Umbilical cord (tissue), 2 donors: Measurements from ENCODE around the gene TRUB2. TPM values are rescaled to one million over a fixed set of nuclear protein-coding genes. Genes with fewer than 3 reads are reported as not detected.
A peak's percentile ranks its signal among the peaks of the same experiment; 100 is the strongest.

Source experiments
- DNase-seq: peaks from one replicate; pipeline ENCODE4 v3.0.0-alpha.2; 2015; ENCODE audit warnings: low spot score
- total RNA-seq: library from RNA; depleted of rRNA; stranded (reverse); fragments of >200 nt; gene quantifications from one replicate; pipeline ENCODE4 v1.2.3, GENCODE V29; 2014; ENCODE audit warnings: low replicate concordance; ENCODE audit not compliant: insufficient read depth

Gene TRUB2
- total RNA-seq, 1 donor from 2014 or later = 8.4 TPM

DNA sequence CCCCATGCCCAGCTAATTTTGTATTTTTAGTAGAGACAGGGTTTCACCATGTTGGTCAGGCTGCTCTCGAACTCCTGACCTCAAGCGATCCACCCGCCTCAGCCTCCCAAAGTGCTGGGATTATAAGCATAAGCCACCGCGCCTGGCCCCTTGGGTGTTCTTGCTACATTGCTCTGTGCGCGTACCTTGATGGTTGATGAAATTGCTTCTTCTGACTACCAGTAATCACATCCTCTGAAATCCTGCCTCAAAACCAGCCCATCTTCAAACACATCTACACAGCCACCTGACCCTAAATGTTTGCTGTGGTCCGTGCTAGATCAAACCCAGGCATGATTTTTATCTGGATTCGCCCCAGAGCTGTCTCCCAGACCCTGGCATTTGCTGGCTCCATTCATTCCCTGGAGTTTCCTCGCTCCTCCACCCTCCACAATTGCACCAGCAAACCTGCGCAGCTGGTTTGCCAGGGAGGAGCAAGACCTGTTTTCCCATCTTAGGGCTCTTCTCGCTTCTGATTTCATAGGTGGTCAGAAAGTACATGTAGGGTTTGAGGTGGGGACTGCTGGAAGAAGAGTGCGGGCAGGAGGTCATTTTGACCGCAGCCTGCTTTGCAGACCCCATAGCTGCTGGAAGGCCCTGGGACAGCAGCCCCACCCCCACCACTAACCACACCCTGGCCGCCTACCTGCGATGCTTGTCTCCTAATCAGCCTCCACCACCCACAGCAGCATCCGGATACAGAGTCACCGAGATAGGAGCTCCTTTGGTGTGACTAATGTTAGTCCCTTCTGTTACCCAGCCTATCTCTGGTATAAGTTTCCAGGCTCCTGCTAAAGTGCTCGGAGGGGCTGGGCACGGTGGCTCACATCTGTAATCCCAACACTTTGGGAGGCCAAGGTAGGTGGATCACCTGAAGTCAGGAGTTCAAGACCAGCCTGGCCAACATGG is 23.4 kb downstream of the TRUB2 start:
- no peak for DNase-seq

DNA sequence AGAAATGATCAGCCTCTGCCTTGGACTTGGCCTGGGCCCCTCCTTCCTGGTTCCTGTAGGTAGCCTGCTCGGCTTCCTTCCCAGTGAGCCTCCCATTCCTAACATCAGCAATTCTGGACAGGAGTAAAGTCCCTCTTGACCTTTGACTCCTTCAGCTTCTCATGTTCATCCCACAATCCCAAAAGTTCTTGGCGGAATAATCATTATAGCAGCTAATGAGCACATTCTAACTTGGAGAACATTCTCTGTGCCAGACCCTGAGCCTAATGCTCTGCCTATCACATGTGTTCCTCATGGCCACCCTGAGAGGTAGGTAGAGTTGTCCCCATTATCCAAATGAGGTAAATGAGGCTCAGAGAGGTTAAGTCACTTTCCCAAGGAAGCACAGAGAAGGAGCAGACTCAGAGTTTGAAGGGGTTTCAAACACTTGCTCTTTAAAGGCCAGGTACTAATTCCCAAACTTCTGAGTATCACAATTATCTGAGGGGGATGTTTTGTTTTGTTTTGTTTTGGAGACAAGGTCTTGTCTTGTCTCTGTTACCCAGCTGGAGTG is 24.9 kb downstream of the TRUB2 start:
- DNase-seq = no peak

DNA sequence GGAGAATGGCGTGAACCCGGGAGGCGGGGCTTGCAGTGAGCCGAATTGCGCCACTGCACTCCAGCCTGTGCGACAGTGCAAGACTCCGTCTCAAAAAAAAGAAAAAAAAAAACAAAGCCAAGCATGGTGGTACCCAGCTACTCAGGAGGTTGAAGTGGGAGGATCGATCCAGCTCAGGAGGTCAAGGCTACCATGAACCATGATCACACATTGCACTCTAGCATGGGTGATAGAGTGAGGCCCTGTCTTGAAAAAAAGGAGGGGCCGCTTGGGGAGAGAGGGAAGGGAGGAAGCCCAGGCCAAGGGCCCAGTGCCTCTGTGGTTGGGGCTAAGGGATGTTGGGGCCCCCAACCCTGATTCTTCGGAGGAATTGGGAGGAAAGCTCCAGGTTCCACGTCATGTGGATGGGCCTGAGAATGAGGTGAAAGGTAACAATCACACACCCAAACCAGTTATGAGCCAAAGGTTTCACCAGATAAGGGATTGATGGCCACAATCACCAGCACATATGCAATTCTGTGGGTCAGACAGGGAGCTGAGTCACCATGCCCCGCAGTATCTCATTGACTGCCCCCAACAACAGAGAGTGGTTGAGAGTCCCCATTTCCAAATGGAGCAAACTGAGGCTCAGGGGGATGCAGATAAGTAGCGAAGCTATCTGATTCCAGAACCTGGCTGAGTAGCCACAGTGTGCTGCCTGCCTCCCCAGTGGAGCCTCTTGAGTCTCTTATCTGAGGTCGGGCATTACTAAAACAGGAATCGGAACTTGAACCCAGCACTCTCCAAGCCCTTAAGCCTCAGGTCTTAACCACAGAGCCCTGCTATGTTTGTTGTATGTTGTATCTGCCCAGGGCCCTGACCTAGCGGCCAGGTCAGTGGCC is 25.7 kb downstream of the TRUB2 start:
- DNase-seq = no peak

DNA sequence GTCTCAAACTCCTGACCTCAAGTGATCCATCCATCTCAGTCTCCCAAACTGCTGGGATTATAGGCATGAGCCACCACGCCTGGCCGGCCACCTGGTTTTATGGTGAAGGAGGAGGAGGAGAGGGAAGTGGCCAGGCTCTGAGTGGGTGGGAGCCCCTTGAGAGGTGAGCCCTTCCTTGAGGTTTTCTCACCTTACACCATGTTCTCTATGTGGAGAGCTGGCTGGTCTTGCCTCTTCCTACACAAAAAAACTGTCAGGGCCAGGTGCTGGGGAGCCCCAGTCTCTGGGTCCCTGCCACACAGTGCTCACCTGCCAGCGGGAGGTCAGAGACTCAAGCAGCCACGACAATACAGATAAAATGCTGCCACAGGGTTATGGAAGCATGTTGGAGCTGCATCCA is 28.1 kb downstream of the TRUB2 start:
- DNase-seq = no peak

DNA sequence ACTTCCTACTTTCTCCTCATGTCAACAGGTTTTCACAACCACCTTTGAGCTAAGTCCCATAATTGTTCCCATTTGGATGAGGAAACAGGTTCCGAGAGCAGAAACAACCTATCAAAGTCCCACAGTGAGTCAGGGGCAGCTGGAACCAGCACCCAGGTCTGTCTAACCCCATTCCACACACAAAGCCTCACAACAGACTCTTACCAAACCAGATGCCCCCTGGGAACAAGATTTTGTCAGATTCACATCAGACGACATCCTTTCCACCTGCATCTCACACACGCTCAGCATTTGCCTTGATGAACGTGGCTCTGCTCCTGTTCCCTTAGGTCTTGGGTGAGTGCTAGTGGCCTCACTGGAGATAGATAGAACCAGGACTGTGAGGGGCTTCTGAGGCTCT is 29.2 kb downstream of the TRUB2 start:
- no peak for DNase-seq

DNA sequence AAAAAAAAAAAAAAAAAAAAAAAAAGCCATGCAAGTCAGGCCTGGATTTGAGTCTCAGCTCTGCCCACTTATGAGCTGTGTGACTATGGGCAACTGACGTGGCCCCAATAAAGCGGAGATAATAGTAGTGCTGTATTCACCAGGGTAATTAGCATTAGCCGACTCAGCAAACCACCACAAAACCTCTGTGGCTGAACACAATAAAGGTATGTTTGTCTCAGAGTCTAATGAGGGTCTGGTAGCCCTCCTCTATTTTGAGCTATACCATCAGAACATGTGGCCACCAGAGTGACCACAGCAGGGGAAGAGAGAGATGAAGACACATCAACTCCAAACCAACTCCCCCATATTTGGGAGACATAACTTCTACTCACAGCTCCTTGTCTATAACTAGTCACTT is 30.2 kb downstream of the TRUB2 start:
- no peak for DNase-seq

DNA sequence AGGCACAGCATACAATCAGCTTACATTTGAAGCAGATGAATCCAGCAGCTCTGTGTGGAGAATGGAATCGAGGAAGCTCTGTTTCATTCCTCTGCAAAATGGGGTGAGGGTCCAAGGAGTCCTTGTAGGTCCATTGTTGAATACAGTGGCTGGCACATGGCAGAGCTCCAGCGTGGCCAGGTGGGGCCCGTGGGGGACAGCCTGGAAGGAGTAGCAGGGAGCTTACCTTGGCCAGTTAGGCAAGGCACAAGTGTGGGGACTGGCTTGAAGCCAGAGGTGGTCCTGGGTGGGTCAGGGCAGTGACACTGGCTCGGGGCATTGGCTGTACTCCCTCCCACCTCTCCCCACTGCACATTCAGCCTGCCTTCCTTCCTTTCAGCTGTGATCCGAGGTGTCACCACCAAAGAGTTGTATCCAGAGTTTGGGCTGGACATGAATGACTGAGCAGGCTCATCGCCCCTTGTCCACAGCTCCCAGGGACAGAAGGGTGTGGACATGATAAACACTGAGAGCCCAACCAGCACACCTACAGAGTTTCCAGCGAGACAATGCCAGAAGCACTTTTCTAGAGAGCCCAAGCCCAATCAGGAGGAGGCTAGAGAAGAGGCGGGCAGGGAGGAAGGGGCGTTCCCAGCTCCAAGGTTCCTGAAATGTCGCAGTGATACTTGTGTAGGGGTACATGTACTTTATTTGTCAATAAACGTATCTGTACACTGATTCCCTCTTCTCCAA is 33.8 kb downstream of the TRUB2 start:
- DNase-seq = no peak

DNA sequence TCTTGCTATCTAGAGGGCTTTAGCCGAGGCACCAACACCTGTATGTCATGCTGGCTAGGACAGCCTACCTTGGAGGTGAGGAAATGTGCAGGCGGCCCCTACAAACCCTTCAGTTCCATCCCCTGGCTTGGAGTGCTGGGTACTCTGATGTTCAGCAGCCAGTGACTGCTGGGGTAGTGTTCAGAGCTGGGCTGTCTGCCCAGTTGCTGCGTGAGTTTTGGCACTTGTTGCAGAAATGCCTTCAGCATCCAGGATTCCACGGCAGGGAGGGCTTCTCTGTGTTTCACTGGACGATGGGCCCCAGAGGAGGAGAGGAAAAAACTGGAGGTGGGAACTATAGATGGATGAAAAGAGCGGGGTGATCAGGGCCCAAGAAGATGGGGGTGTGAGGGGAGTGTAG is 35.8 kb downstream of the TRUB2 start:
- peak; percentile 86 for DNase-seq

DNA sequence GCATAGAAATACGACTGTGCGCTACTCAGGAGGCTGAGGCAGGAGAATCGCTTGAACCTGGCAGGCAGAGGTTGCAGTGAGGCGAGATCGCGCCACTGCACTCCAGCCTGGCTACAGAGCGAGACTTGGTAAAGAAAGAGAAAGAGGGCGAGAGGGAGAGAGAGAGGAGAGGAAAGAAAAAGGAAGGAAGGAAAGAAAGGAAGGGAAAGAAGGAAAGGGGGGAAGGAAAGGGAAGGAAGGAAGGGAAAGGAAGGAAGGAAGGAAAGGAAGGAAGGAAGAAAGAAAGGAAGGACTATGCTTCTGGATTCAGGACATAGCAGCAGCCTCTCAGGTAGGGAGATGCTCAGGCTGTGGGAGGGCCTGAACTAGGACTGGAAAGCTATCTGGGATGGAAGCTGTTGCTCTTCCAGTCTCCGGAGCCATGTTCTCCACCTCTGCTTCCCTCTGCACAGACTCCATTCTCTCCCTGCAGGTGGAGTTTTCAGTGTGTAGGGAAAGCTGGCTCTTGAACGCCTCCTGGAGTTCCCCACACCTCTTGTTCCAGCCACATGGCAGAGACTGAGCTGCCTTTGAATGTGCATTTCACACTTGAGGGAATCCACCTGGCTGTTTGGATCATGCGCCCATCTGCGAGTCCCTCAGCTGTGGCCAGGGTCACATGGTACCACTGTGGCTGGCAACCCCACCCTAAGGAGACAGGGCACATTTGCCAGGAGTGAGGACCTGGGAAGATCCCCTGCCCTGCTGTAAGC is 37.0 kb downstream of the TRUB2 start:
- no peak for DNase-seq

DNA sequence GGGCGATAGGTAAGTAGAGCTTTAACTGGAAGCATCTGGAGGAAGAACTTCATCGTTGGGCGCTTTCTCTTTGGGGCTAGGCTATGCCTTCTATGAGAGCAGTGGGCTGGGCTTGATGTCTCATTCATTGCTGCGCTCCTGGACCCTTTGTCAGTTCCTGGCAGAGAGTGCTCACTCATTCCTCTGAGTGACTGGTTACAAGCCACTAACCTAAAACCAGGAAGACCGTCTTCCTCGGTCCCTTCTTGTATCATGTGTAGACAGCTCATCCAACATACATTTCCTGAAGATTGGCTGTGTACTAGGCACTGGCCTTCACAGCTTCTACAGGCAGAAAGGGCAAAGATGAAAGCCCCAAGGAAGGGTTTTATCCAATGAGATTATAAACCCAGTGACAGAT is 39.7 kb downstream of the TRUB2 start:
- no peak for DNase-seq

DNA sequence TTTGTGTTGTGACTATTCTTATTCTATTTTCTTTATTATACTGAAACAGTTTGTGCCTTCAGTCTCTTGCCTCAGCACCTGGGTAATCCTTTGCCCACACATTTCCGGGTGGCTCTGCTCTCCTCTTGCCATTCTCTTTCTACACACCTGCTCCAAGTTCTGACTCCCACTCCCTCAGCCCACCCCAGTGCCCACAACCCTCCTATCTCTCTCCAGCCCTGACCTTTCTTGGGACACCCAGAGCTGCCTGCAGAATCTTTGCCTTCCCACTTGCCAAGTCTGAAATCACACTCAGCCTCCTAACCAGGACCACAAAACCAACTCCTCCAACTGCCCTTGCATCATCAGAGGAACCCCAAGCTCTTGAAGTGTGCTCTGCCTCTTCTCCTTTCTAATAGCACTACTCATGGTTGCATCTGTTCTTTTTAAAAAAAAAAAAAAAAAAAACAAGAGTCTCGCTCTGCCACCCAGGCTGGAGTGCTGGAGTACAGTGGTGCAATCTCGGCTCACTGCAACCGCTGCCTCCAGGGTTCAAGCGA is 42.1 kb downstream of the TRUB2 start:
- no peak for DNase-seq

DNA sequence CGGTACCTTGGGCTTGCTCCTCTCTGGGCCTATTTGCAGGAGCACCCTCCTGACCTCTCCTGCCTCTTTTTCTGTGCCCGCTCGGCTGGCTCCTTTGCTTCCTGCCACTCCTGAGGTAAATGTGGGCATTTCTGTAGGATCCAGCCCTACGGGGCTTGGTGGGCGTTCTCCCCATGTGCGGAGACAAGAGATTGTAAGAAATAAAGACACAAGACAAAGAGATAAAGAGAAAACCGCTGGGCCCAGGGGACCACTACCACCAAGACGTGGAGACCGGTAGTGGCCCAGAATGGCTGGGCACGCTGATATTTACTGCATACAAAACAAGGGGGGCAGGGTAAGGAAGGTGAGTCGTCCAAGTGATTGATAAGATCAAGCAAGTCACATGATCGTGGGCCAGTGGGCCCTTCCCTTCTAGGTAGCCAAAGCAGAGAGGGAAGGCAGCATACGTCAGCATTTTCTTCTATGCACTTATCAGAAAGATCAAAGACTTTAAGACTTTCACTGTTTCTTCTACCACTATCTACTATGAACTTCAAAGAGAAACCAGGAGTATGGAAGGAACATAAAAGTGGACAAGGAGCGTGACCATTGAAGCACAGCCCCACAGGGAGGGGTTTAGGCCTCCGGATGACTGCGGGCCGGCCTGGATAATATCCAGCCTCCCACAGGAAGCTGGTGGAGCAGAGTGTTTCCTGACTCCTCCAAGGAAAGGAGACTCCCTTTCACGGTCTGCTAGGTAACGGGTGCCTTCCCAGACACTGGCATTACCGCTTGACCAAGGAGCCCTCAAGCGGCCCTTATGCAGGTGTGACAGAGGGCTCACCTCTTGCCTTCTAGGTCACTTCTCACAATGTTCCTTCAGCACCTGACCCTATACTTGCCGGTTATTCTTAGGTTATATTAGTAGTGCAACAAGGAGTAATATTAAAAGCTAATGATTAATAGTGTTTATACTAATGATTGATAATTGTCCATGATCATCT is 42.9 kb downstream of the TRUB2 start:
- DNase-seq = peak; percentile 35

DNA sequence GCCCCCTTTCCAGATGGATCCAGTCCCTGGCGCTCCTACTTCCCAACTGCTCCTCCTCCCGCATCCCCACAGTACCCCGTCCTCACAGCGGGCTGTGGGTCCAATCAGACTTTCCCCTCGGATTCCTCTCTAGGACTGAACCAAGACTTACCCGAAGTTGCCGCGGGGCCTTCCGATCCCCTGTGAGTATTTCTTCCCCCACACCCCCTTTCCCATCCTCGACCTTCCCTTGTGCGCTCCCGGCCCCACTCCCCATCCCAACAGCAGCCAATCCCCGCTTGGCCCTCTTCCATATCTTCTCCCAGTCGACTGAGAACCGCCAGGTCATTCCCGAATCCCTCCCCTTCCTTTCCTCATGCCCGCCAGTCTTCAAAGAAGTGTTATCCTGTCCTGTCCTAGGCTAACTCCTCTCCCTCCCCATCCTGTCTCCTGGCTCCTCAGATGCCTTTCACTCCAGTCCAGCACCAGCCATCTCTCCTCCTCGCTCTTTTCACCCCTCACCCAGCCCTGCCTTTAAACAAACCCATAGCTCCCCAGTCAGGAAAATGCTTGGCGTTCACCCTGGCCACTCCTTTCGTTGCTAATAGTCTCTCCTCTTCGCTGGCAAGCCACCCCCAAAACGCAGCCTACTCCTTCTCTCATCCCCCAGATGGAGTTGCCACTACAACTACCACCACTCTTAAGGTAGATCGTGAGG is 45.5 kb downstream of the TRUB2 start:
- DNase-seq = peak; percentile 64

DNA sequence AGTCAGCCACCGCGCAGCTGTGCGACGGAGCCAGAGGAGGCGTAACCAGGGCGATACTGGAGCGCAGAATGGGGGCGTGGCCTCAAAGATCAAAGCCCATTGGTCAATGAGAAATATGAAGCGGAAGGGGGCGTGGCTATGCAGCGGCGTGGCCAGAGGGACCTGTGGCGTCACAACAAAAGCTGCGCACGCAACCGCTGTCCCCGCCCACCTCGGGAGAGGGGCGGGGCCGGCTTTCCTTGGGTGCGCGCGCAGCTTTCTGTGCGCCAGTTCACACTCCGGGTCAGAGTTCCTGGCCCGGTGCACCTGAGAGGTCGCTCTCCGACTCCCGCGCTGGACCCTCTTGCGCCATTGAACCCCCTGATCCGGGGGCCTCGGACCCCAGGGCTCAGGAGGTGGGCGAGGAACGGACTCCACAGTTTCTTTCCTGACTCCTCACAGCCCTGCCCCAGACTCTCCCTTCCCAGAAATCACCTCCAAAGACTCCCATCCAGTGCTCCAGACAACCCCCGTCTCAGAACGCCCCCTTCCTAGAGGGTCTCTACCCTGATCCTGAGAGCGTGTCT is 46.2 kb downstream of the TRUB2 start, which contains the start of gene SWI5:
SWI5 (plus strand) TSS at position 269 of the 566 bp plus-strand sequence.
- DNase-seq = peak; percentile 100

DNA sequence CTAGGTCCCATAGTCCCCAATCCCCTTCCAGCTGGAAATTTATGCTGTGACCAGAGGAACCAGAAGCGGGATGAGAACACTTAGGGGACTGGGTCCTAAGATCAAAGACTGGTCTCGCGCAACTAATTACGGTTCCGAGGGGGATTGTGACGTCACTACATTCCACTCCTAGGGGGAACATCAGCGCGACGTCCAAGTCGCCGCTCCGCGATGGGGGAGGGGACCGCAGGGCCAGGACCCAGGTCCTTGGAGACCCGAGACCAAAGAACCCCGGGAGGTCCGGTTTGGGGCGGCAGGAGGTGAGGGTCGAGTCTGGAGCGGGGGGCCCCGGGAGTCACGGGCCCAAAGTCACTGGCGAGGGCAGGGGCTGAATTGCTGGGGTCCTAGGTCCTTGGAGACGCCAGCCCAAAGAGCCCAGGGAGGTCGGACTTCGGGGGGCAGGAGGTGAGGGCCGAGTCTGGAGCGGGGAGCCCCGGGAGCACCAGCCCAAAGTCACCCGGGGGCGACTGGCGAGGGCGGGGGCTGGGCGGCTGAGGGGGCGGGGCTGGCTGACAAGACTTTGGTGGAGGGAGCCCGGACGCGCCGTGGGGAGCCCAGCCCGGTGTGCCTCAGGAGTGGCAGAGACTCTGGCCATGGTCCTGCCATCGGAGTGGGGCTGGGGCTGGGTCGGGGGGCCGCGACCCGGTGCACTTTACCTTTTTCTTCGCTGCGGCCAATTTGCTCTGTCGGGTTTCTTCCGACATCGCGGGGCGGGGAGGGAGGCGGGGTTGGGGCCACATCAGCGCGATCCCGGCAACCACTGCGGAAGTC is 46.8 kb downstream of the TRUB2 start, which contains the start of gene GOLGA2:
GOLGA2 (minus strand) TSS at position 810 of the 810 bp plus-strand sequence; CDS start at position 779, 31 bp downstream.
- peak; percentile 64 for DNase-seq

DNA sequence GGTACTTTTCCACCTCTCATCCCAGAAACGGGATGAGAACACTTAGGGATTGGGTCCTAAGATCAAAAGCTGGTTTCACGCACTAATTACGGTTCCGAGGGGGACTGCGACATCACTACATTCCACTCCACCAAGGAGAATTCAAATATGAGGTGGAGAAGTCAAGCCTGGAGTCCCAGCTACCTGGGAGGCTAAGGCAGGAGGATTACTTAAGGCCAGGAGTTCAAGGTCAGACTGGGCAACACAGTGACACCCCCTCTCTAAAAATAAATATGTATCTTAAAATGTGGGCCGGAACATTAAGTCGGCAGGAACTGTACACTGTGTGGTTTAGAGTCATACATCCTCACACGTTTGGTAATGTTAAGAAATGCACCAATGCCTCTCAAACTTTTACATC is 48.0 kb downstream of the TRUB2 start:
- no peak for DNase-seq

DNA sequence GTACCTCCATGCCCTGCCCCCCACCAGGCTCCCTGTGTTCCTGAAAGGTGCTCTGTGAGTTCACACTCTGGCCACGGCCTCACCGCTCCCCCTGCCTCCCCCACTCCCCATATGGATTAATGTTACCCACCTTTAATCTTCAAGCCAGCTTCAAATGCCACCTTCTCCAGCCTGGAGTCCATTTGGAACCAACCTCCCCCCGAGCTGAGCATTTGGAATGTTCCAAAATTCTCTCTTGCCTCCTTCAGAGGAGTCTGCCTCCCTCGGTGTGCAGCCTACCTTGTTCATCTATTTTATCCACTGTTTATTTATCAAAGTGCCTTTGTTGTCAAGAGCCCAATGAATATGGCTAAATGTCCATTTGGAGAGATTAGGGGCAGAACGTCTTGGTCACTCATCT is 50.7 kb downstream of the TRUB2 start:
- no peak for DNase-seq
